IMR-90 (cell line): ENCODE measurements around the gene NKPD1. TPM values are rescaled to one million over a fixed set of nuclear protein-coding genes. Genes with fewer than 3 reads are reported as not detected.

Experiments
- ATAC-seq: fragments of 200-7000 bp; cut with Tn5 transposase; 2 replicates; pipeline ENCODE4 v1.9.1; 2020; ENCODE audit warnings: low read depth, mild to moderate bottlenecking, moderate library complexity
- BruUV-seq: library from RNA; stranded (reverse); fragments of 400-500 nt; replicated peaks from 2 replicates; lab custom pipeline; 2021; lab: Mats Ljungman, UMichigan
- CTCF ChIA-PET: fragments of 300-600 bp; formaldehyde crosslinking; extraction: SDS; loops from one replicate; lab custom pipeline; 2021; ENCODE audit warnings: antibody characterized with exemption; lab: Yijun Ruan, JAX
- POLR2A ChIA-PET: fragments of 300-600 bp; sonication (Branson Sonifier 250); formaldehyde crosslinking; loops from one replicate; lab custom pipeline; 2022; ENCODE audit warnings: antibody characterized with exemption; ENCODE audit not compliant: unreplicated experiment; lab: Charles Lee
- DNase-seq: peaks from one replicate; pipeline ENCODE4 v3.0.0; 2013
- H2AFZ ChIP-seq: replicated peaks from 2 replicates; pipeline ENCODE3; 2013; ENCODE audit warnings: low read length, mild to moderate bottlenecking; ENCODE audit not compliant: poor library complexity
- H2AK5ac ChIP-seq: 2 replicates; pipeline ENCODE4 v1.6.1; 2013; ENCODE audit warnings: low read depth, low read length, inconsistent platforms
- H2AK9ac ChIP-seq: replicated peaks from 2 replicates; pipeline ENCODE3; 2013; ENCODE audit warnings: mild to moderate bottlenecking, low read depth, low read length, moderate library complexity; ENCODE audit not compliant: poor library complexity
- H2BK120ac ChIP-seq: 2 replicates; pipeline ENCODE4 v1.6.1; 2013; ENCODE audit warnings: low read depth, low read length, inconsistent platforms
- H2BK15ac ChIP-seq: 3 replicates; pipeline ENCODE4 v1.6.1; 2013; ENCODE audit warnings: low read depth, low read length, inconsistent platforms
- H2BK20ac ChIP-seq: 2 replicates; pipeline ENCODE4 v1.6.1; 2013; ENCODE audit warnings: low read depth, mild to moderate bottlenecking, inconsistent platforms, low read length, moderate library complexity
- H2BK5ac ChIP-seq: 2 replicates; pipeline ENCODE4 v1.6.1; 2013; ENCODE audit warnings: mild to moderate bottlenecking, low read depth, low read length, inconsistent platforms; ENCODE audit not compliant: poor library complexity, severe bottlenecking
- H3K14ac ChIP-seq: replicated peaks from 2 replicates; pipeline ENCODE4 v1.6.1; 2013; ENCODE audit warnings: low read depth, low read length, inconsistent platforms
- H3K18ac ChIP-seq: 2 replicates; pipeline ENCODE4 v1.6.1; 2013; ENCODE audit warnings: low read depth, low read length, control low read depth
- H3K23ac ChIP-seq: 2 replicates; pipeline ENCODE4 v1.6.1; 2013; ENCODE audit warnings: low read depth, low read length, inconsistent platforms
- H3K27ac ChIP-seq: 2 replicates; pipeline ENCODE4 v1.5.1; 2013; ENCODE audit warnings: mild to moderate bottlenecking, control low read depth, low read length; ENCODE audit not compliant: insufficient read depth
- H3K27me3 ChIP-seq: 2 replicates; pipeline ENCODE4 v1.6.1; 2013; ENCODE audit warnings: low read length; ENCODE audit not compliant: control insufficient read depth, insufficient read depth
- H3K36me3 ChIP-seq: 2 replicates; pipeline ENCODE4 v1.6.1; 2013; ENCODE audit warnings: low read length, mixed read lengths; ENCODE audit not compliant: control insufficient read depth, insufficient read depth
- H3K4ac ChIP-seq: 2 replicates; pipeline ENCODE4 v1.6.1; 2013; ENCODE audit warnings: low read depth, low read length, inconsistent platforms
- H3K4me1 ChIP-seq: 2 replicates; pipeline ENCODE4 v1.6.1; 2013; ENCODE audit warnings: low read length, mixed read lengths; ENCODE audit not compliant: control insufficient read depth, insufficient read depth
- H3K4me2 ChIP-seq: 2 replicates; pipeline ENCODE4 v1.6.1; 2013; ENCODE audit warnings: low read depth, mild to moderate bottlenecking, control low read depth, low read length, moderate library complexity
- H3K4me3 ChIP-seq: 2 replicates; pipeline ENCODE4 v1.5.1; 2013; ENCODE audit warnings: low read depth, mild to moderate bottlenecking, control low read depth, low read length, moderate library complexity; ENCODE audit not compliant: insufficient read depth
- H3K56ac ChIP-seq: 2 replicates; pipeline ENCODE4 v1.6.1; 2013; ENCODE audit warnings: low read length, inconsistent platforms; ENCODE audit not compliant: insufficient read depth; ENCODE audit errors: extremely low read depth
- H3K79me1 ChIP-seq, 2 experiments: 2 replicates each; pipeline ENCODE4 v1.6.1; 2013; ENCODE audit warnings: low read length in 2 of 2, inconsistent platforms in 1 of 2, low read depth in 1 of 2
- H3K9ac ChIP-seq: 2 replicates; pipeline ENCODE4 v1.6.1; 2013; ENCODE audit warnings: low read depth, low read length, control low read depth
- H3K9me1 ChIP-seq: 2 replicates; pipeline ENCODE4 v1.6.1; 2013; ENCODE audit warnings: low read length, inconsistent platforms; ENCODE audit not compliant: insufficient read depth
- H3K9me3 ChIP-seq: 2 replicates; pipeline ENCODE4 v1.6.1; 2013; ENCODE audit warnings: low read length; ENCODE audit not compliant: control insufficient read depth, insufficient read depth
- H4K20me1 ChIP-seq: 2 replicates; pipeline ENCODE4 v1.6.1; 2013; ENCODE audit warnings: low read length, inconsistent platforms; ENCODE audit not compliant: insufficient read depth
- H4K5ac ChIP-seq: 2 replicates; pipeline ENCODE4 v1.6.1; 2013; ENCODE audit warnings: mild to moderate bottlenecking, low read depth, low read length, control low read depth
- H4K8ac ChIP-seq, 2 experiments: 2 replicates each; pipeline ENCODE4 v1.6.1; 2013; ENCODE audit warnings: low read depth in 2 of 2, low read length in 2 of 2, control low read depth in 1 of 2, inconsistent platforms in 1 of 2
- H4K91ac ChIP-seq: 2 replicates; pipeline ENCODE4 v1.6.1; 2013; ENCODE audit warnings: low read depth, low read length, inconsistent platforms; ENCODE audit not compliant: insufficient read depth
- BHLHE40 ChIP-seq: fragments of 150-350 bp; IDR thresholded peaks from 2 replicates; pipeline ENCODE4 v1.6.1; 2016; ENCODE audit warnings: mild to moderate bottlenecking, low read depth, low read length
- CEBPB ChIP-seq: IDR thresholded peaks from 2 replicates; pipeline ENCODE4 v1.6.1; 2012; ENCODE audit warnings: low read depth, low read length, improper control_type of control experiment
- CHD1 ChIP-seq: IDR thresholded peaks from 2 replicates; pipeline ENCODE4 v1.6.1; 2012; ENCODE audit warnings: low read depth, low read length, improper control_type of control experiment
- ELK1 ChIP-seq: fragments of 150-350 bp; IDR thresholded peaks from 2 replicates; pipeline ENCODE4 v1.6.1; 2016; ENCODE audit warnings: low read depth, mild to moderate bottlenecking, low read length, moderate library complexity, borderline replicate concordance
- FOS ChIP-seq: fragments of 150-350 bp; IDR thresholded peaks from 2 replicates; pipeline ENCODE4 v1.6.1; 2016; ENCODE audit warnings: low read depth, low read length
- MAFK ChIP-seq: IDR thresholded peaks from 2 replicates; pipeline ENCODE4 v1.6.1; 2012; ENCODE audit warnings: low read depth, low read length, improper control_type of control experiment
- MAZ ChIP-seq: IDR thresholded peaks from 2 replicates; pipeline ENCODE4 v1.6.1; 2012; ENCODE audit warnings: low read depth, mild to moderate bottlenecking, low read length, improper control_type of control experiment, moderate library complexity, borderline replicate concordance
- MXI1 ChIP-seq: IDR thresholded peaks from 2 replicates; pipeline ENCODE4 v1.6.1; 2012; ENCODE audit warnings: low read depth, mild to moderate bottlenecking, low read length, moderate library complexity, borderline replicate concordance
- NFE2L2 ChIP-seq: fragments of 150-350 bp; IDR thresholded peaks from 2 replicates; pipeline ENCODE4 v1.6.1; 2016; ENCODE audit warnings: low read depth, mild to moderate bottlenecking, low read length
- POLR2A ChIP-seq: IDR thresholded peaks from 2 replicates; pipeline ENCODE4 v1.6.1; 2012; ENCODE audit warnings: mild to moderate bottlenecking, low read depth, low read length
- RAD21 ChIP-seq: IDR thresholded peaks from 2 replicates; pipeline ENCODE4 v1.6.1; 2012; ENCODE audit warnings: low read length, improper control_type of control experiment
- RCOR1 ChIP-seq: IDR thresholded peaks from 2 replicates; pipeline ENCODE4 v1.6.1; 2012; ENCODE audit warnings: mild to moderate bottlenecking, low read length, improper control_type of control experiment; ENCODE audit not compliant: insufficient replicate concordance
- RFX5 ChIP-seq: IDR thresholded peaks from 2 replicates; pipeline ENCODE4 v1.8.0; 2012; ENCODE audit warnings: low read depth, mild to moderate bottlenecking, low read length, moderate library complexity
- SMC3 ChIP-seq: fragments of 150-350 bp; IDR thresholded peaks from 2 replicates; pipeline ENCODE4 v1.6.1; 2016; ENCODE audit warnings: low read depth, mild to moderate bottlenecking, antibody characterized with exemption, low read length, moderate library complexity
- WGBS, 2 experiments: methylation state at CpG; one replicate each; pipeline versions ENCODE4 v1.1.5 to v1.1.7; 2013; ENCODE audit warnings: missing lambda C conversion rate in 2 of 2; ENCODE audit not compliant: insufficient read length in 1 of 2; ENCODE audit errors: extremely low coverage in 2 of 2; 5-methylcytosine and 5-hydroxymethylcytosine counted together
- dilution Hi-C: fragments of 300-500 bp; cut with HindIII; formaldehyde crosslinking; loops from one replicate; pipeline ENCODE4 v1.14.3; 2018; ENCODE audit warnings: low sequenced_read_pairs; ENCODE audit not compliant: unreplicated experiment
- in situ Hi-C: fragments of 300-500 bp; cut with MboI; formaldehyde crosslinking; loops from 3 replicates; pipeline ENCODE4 v1.14.3; 2019; ENCODE audit warnings: low sequenced_read_pairs, inconsistent platforms, mixed read lengths
- intact Hi-C: fragments of 100-400 bp; cut with micrococcal nuclease; formaldehyde crosslinking; loops from 2 replicates; pipeline ENCODE4 v1.10.0; 2022
- polyA plus RNA-seq, 3 experiments: library from polyadenylated mRNA; depleted of rRNA; stranded (reverse); fragments of >200 nt; gene quantifications; 2 replicates each; pipeline ENCODE4 v1.2.3, GENCODE V29; 2012; ENCODE audit warnings: low replicate concordance in 1 of 3
- total RNA-seq: library from RNA; depleted of rRNA; stranded (reverse); fragments of >200 nt; gene quantifications from 2 replicates; pipeline ENCODE4 v1.2.3, GENCODE V29; 2012
- TF ChIP-seq, protein P1 (sequence below): conservative IDR thresholded peaks from 2 replicates; pipeline ENCODE4 v1.5.1; 2012; ENCODE audit warnings: mild to moderate bottlenecking, low read depth, low read length, improper control_type of control experiment
- TF ChIP-seq, protein P2 (sequence below): fragments of 150-350 bp; IDR thresholded peaks from 2 replicates; pipeline ENCODE4 v1.6.1; 2017; ENCODE audit warnings: mild to moderate bottlenecking, antibody characterized with exemption, low read length, low read depth

The NKPD1 gene
- total and polyA plus RNA-seq, 2 of the 4 experiments (the other 2 are of a cell fraction): under 0.01 to 0.09 TPM

DNA sequence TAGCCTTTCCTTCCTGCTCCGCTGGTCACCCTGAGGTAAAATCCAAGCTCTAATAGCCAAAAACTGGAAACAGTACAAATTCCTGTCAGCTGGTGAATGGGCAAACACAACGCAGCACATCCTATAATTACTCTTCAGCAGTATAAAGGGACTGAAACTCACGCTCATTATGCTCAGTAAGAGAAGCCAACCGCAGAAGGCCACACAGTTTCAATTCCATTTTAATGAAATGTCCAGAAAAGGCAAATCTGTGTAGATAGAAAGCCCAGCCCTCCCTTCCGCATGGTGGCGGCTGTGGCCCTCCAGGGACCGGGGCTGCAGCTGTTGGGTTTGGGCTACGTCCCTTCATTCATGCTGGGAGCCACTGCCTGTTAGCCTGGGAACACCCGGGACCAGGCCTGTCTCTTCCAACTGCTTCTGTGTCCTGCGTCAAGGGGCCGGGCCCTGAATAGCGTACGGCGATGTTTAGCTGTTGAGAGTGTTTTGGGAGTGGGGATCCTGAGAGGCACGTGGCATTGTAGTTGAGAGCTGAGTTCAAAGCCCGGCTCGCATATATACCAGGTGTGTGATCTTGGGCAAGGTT lies 23.5 kb downstream of the NKPD1 start:
- no peak overlapping the region for H3K4me2 ChIP-seq
- H3K27ac ChIP-seq: no peak overlapping the region
- H4K91ac ChIP-seq: no peak overlapping the region
- no peak for TF ChIP-seq RAD21
- TF ChIP-seq FOS: no peak
- TF ChIP-seq, protein P1, sequence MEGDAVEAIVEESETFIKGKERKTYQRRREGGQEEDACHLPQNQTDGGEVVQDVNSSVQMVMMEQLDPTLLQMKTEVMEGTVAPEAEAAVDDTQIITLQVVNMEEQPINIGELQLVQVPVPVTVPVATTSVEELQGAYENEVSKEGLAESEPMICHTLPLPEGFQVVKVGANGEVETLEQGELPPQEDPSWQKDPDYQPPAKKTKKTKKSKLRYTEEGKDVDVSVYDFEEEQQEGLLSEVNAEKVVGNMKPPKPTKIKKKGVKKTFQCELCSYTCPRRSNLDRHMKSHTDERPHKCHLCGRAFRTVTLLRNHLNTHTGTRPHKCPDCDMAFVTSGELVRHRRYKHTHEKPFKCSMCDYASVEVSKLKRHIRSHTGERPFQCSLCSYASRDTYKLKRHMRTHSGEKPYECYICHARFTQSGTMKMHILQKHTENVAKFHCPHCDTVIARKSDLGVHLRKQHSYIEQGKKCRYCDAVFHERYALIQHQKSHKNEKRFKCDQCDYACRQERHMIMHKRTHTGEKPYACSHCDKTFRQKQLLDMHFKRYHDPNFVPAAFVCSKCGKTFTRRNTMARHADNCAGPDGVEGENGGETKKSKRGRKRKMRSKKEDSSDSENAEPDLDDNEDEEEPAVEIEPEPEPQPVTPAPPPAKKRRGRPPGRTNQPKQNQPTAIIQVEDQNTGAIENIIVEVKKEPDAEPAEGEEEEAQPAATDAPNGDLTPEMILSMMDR: no peak
- no peak for TF ChIP-seq BHLHE40
- no peak for TF ChIP-seq MAZ
- no peak for TF ChIP-seq RFX5
- TF ChIP-seq CEBPB: no peak
- no peak for TF ChIP-seq MXI1
- no peak for TF ChIP-seq SMC3
- TF ChIP-seq MAFK: no peak
- no peak for TF ChIP-seq NFE2L2
- TF ChIP-seq RCOR1: no peak
- no peak for TF ChIP-seq POLR2A
- no peak for TF ChIP-seq ELK1
- TF ChIP-seq CHD1: no peak
- TF ChIP-seq, protein P2, sequence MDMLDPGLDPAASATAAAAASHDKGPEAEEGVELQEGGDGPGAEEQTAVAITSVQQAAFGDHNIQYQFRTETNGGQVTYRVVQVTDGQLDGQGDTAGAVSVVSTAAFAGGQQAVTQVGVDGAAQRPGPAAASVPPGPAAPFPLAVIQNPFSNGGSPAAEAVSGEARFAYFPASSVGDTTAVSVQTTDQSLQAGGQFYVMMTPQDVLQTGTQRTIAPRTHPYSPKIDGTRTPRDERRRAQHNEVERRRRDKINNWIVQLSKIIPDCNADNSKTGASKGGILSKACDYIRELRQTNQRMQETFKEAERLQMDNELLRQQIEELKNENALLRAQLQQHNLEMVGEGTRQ: no peak
- no peak overlapping the region for H2BK120ac ChIP-seq
- H4K20me1 ChIP-seq: peaks cover 44% of the 10 kb centered on the region
- no peaks in the 10 kb centered on the region for H3K9me3 ChIP-seq
- H3K4ac ChIP-seq: no peak overlapping the region
- no peak for ATAC-seq
- H2AFZ ChIP-seq: no peak overlapping the region
- peaks cover 11% of the 10 kb centered on the region for H3K9me1 ChIP-seq
- no peak for DNase-seq
- CTCF ChIA-PET: interaction anchor here (0.7 kb wide), 1 partner anchor 106 kb away, joined by 3 read pairs; no protein-coding TSS in a partner anchor
- no peak overlapping the region for H4K5ac ChIP-seq
- 76% methylated on average over 5 of the region's 17 CpGs; no CpG with 5 or more reads in 1 of the 2 experiments for WGBS, 2 experiments
- no peak overlapping the region for H3K9ac ChIP-seq
- no peak overlapping the region for H2AK9ac ChIP-seq
- intact Hi-C loops (no loop called here), in situ Hi-C loops (no loop called here), dilution Hi-C loops (no loop called here)
- H3K4me1 ChIP-seq: peaks cover 2% of the 10 kb centered on the region; the same call in 1 of the 2 replicates
- H4K8ac ChIP-seq: no peak overlapping the region
- H3K4me3 ChIP-seq: no peak overlapping the region
- no peak overlapping the region for H3K18ac ChIP-seq
- no peak overlapping the region for H2BK5ac ChIP-seq
- no peak overlapping the region for H3K23ac ChIP-seq
- no peak overlapping the region for H2BK20ac ChIP-seq
- no peak overlapping the region for H2AK5ac ChIP-seq
- H3K27me3 ChIP-seq: no peaks in the 10 kb centered on the region
- no peak overlapping the region for H3K14ac ChIP-seq
- BruUV-seq: no TSS peak
- H2BK15ac ChIP-seq: no peak overlapping the region
- H3K56ac ChIP-seq: no peak overlapping the region
- peaks cover 18% of the 10 kb centered on the region for H3K36me3 ChIP-seq
- POLR2A ChIA-PET: no interaction called here
- H3K79me1 ChIP-seq: peaks cover 29 to 65% of the 10 kb centered on the region in 2 experiments
